K562 (cell line): ENCODE results near the gene SLC34A3. TPM values are rescaled to one million over a fixed set of nuclear protein-coding genes. Genes with fewer than 3 reads are reported as not detected.

Experiments used
- ATAC-seq: fragments of 200-7000 bp; cut with Tn5 transposase; 3 replicates; pipeline ENCODE4 v1.9.1; 2020; ENCODE audit warnings: moderate library complexity
- BruUV-seq: library from RNA; stranded (reverse); fragments of 400-500 nt; replicated peaks from 2 replicates; lab custom pipeline; 2021; lab: Mats Ljungman, UMichigan
- CTCF ChIA-PET: fragments of 300-600 bp; formaldehyde crosslinking; extraction: SDS; loops from one replicate; lab custom pipeline; 2021; ENCODE audit warnings: low intra/inter-chr PET ratio; lab: Yijun Ruan, JAX
- POLR2A ChIA-PET: fragments of 300-600, 350-650 bp; sonication (Branson Sonifier 250); formaldehyde crosslinking; extraction: SDS; loops from one replicate; lab custom pipeline; 2021; ENCODE audit warnings: antibody characterized with exemption, inconsistent platforms; lab: Yijun Ruan, JAX
- DNase-seq, 4 experiments: peaks; one replicate each; pipeline versions ENCODE4 v3.0.0 to v3.0.0-alpha.2; 2011 to 2018; ENCODE audit warnings: low spot score in 3 of 4, mixed read lengths in 3 of 4; ENCODE audit errors: extremely low read depth in 1 of 4
- FAIRE-seq: peaks from 2 replicates; lab custom pipeline; 2011; peaks lifted over from hg19 to GRCh38; lab: Jason Lieb, UNC
- H2AFZ ChIP-seq: 2 replicates; pipeline ENCODE4 v1.6.0; 2011; ENCODE audit warnings: low read depth, low read length, control low read depth, inconsistent platforms
- H3K27ac ChIP-seq: fragments of 200-600 bp; 3 replicates; pipeline ENCODE4 v1.8.0; 2011; ENCODE audit warnings: low read depth, mild to moderate bottlenecking, control low read depth, inconsistent platforms, low read length, moderate library complexity, mixed read lengths; ENCODE audit errors: extremely low read depth
- H3K27me3 ChIP-seq, 2 experiments: fragments of 300-600 bp in 1 of 2; 2 replicates in 1 of 2; 3 replicates in 1 of 2; pipeline versions ENCODE4 v1.6.0 to v1.8.0; 2011; ENCODE audit warnings: inconsistent platforms in 2 of 2, low read length in 2 of 2, mild to moderate bottlenecking in 1 of 2, mixed read lengths in 1 of 2, moderate library complexity in 1 of 2; ENCODE audit not compliant: control insufficient read depth in 2 of 2, insufficient read depth in 2 of 2
- H3K36me3 ChIP-seq: fragments of 300-600 bp; 3 replicates; pipeline ENCODE4 v1.8.0; 2011; ENCODE audit warnings: mild to moderate bottlenecking, low read length, inconsistent platforms; ENCODE audit not compliant: control insufficient read depth, insufficient read depth
- H3K4me1 ChIP-seq, 2 experiments: fragments of 200-600 bp in 1 of 2; replicated peaks in 1 of 2; 2 replicates in 1 of 2; 3 replicates in 1 of 2; pipeline versions ENCODE4 v1.5.1 to v1.8.0; 2011; ENCODE audit warnings: inconsistent platforms in 2 of 2, low read length in 2 of 2, mild to moderate bottlenecking in 1 of 2, mixed read lengths in 1 of 2, moderate library complexity in 1 of 2; ENCODE audit not compliant: control insufficient read depth in 2 of 2, insufficient read depth in 2 of 2
- H3K4me2 ChIP-seq: 2 replicates; pipeline ENCODE4 v1.6.1; 2011; ENCODE audit warnings: low read length, control low read depth, inconsistent platforms, mixed read lengths; ENCODE audit not compliant: insufficient read depth
- H3K4me3 ChIP-seq: fragments of 200-600 bp; sonication (generic), shearing (Covaris generic); 2 replicates; pipeline ENCODE4 v1.5.1; 2016; ENCODE audit warnings: control low read depth, inconsistent platforms
- H3K79me2 ChIP-seq: fragments of 200-600 bp; 3 replicates; pipeline ENCODE4 v1.8.0; 2011; ENCODE audit warnings: low read length, inconsistent platforms; ENCODE audit not compliant: control insufficient read depth, insufficient read depth
- H3K9ac ChIP-seq, 2 experiments: 2 replicates each; pipeline versions ENCODE4 v1.6.0 to v1.6.1; 2011; ENCODE audit warnings: low read depth in 2 of 2, low read length in 2 of 2, control low read depth in 1 of 2, inconsistent platforms in 1 of 2, mild to moderate bottlenecking in 1 of 2, mixed read lengths in 1 of 2; ENCODE audit not compliant: insufficient read depth in 1 of 2
- H3K9me1 ChIP-seq: one replicate; pipeline ENCODE4 v1.6.0; 2011; ENCODE audit warnings: inconsistent platforms, mild to moderate bottlenecking, low read length, moderate library complexity; ENCODE audit not compliant: control insufficient read depth, insufficient read depth
- H3K9me3 ChIP-seq: replicated peaks from 2 replicates; pipeline ENCODE4 v1.5.1; 2011; ENCODE audit warnings: low read depth, low read length, inconsistent platforms; ENCODE audit not compliant: control insufficient read depth, insufficient read depth
- H4K20me1 ChIP-seq: replicated peaks from 2 replicates; pipeline ENCODE4 v1.6.1; 2011; ENCODE audit warnings: low read length, inconsistent platforms, mixed read lengths; ENCODE audit not compliant: control insufficient read depth, insufficient read depth
- CAMTA2 ChIP-seq: fragments of 250-450 bp; sonication (Bioruptor Pico); conservative IDR thresholded peaks from 2 replicates; pipeline ENCODE4 v1.5.1; 2022
- CEBPB ChIP-seq: fragments of 450-650 bp; IDR thresholded peaks from 2 replicates; pipeline ENCODE4 v1.6.1; 2016; ENCODE audit warnings: missing genetic modification characterization, missing compliant biosample characterization
- FIP1L1 ChIP-seq: fragments of 200-400 bp; formaldehyde crosslinking; IDR thresholded peaks from 2 replicates; pipeline ENCODE4 v1.6.1; 2018; ENCODE audit warnings: mild to moderate bottlenecking, low read depth, low read length; ENCODE audit not compliant: poor library complexity, severe bottlenecking
- ZNF146 ChIP-seq: IDR thresholded peaks from one replicate; pipeline ENCODE4 v1.6.1; 2018; ENCODE audit warnings: missing compliant biosample characterization; ENCODE audit not compliant: unreplicated experiment
- ZNF282 ChIP-seq: sonication (generic); formaldehyde crosslinking; IDR thresholded peaks from 2 replicates; pipeline ENCODE4 v1.8.1; 2023; ENCODE audit warnings: missing genetic modification reagents
- WGBS: fragments of 100-300 bp; shearing (Covaris generic); methylation state at CpG from one replicate; pipeline ENCODE4 v1.1.6; 2016; ENCODE audit warnings: low coverage, mixed read lengths; ENCODE audit not compliant: insufficient coverage; ENCODE audit errors: missing lambda C conversion rate; 5-methylcytosine and 5-hydroxymethylcytosine counted together
- in situ Hi-C: fragments of 300-500 bp; cut with MboI; formaldehyde crosslinking; loops from 4 replicates; pipeline ENCODE4 v1.15.0; 2018; ENCODE audit warnings: inconsistent platforms, mixed read lengths
- intact Hi-C: fragments of 100-400 bp; cut with micrococcal nuclease; formaldehyde crosslinking; loops from 2 replicates; pipeline ENCODE4 v1.14.2; 2022
- polyA plus RNA-seq, 8 experiments: library from polyadenylated mRNA; depleted of rRNA in 4 of 8; stranded (reverse) in 5 of 8; unstranded in 3 of 8; fragments of >200 nt; fragmentation: Nextera tagmentation in 2 of 8; fragmentation: Illumina TruSeq in 1 of 8; extraction: Ambion mirVana in 2 of 8; extraction: Trizol in 1 of 8; gene quantifications; 2 replicates each; pipeline versions ENCODE4 v1.2.1 to v1.2.3, GENCODE V29; 2011 to 2014; ENCODE audit warnings: inconsistent platforms in 1 of 8, missing spikeins in 1 of 8
- total RNA-seq, 7 experiments: library from RNA; depleted of rRNA in 6 of 7; stranded (reverse); fragments of >200 nt in 6 of 7; fragmentation: Illumina TruSeq in 2 of 7; extraction: Trizol in 2 of 7; gene quantifications; 2 replicates each; pipeline versions ENCODE4 v1.2.1 to v1.2.3, GENCODE V29; 2011 to 2021; ENCODE audit warnings: low replicate concordance in 1 of 7
- TF ChIP-seq, protein P1 (sequence below), 2 experiments: fragments of 450-650 bp; IDR thresholded peaks; 2 replicates each; pipeline ENCODE4 v1.6.1; 2016
- TF ChIP-seq, protein P2 (sequence below): sonication (generic); formaldehyde crosslinking; IDR thresholded peaks from 2 replicates; pipeline ENCODE4 v1.8.1; 2023; ENCODE audit warnings: mild to moderate bottlenecking, missing genetic modification reagents
- TF ChIP-seq, protein P3 (sequence below): sonication (generic); formaldehyde crosslinking; IDR thresholded peaks from 2 replicates; pipeline ENCODE4 v1.8.0; 2022; ENCODE audit warnings: mild to moderate bottlenecking, missing genetic modification reagents
- TF ChIP-seq, protein P4 (sequence below): IDR thresholded peaks from 2 replicates; pipeline ENCODE4 v1.6.1; 2011; ENCODE audit not compliant: insufficient read length; ENCODE audit errors: extremely low read depth
- TF ChIP-seq, protein P5 (sequence below): sonication (generic); formaldehyde crosslinking; IDR thresholded peaks from 2 replicates; pipeline ENCODE4 v1.8.0; 2023; ENCODE audit warnings: missing genetic modification reagents, mild to moderate bottlenecking, borderline replicate concordance

Gene SLC34A3
- total and polyA plus RNA-seq, 9 of the 15 experiments (the other 6 are each of a cell fraction or from before 2014, with no cell fraction given) = not detected

DNA sequence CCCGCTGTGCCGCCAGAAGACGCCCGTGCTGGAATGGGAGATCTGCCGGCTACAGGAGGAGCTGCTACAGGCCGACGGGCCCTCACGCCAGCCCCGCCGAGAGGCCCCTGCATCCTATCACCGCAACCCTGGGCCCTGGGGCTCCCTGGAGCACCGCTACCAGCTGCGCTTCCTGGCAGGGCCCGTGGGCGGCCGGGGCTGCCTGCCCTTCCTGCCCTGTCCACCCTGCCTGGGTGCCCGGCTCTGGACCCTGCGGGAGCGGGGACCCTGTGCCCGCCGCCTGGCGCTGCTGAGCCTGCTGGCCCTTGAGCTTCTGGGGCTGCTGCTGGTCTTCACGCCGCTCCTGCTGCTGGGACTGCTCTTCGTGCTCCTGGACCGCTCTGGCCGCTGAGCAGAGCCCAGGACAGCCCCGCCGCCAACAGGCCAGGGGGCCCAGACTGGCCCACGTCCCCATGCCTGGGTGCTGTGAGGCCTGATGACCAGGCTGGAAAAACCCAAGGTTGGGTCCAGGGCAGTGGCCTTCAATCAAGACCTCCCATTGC lies 12.4 kb upstream of the SLC34A3 start:
- WGBS = 85% methylated on average over 24 of the region's 30 CpGs
- no peaks in the 10 kb centered on the region for H3K9me1 ChIP-seq
- no peaks in the 10 kb centered on the region for H4K20me1 ChIP-seq
- FAIRE-seq (no peak), ATAC-seq (no peak), DNase-seq (no peak)
- POLR2A ChIA-PET = interaction anchor here (0.5 to 2.1 kb wide), 11 partner anchors 9 to 222 kb away, joined by 3 to 13 read pairs (median 5); partner anchors contain the start of genes CLIC3, TPRN and TUBB4B
- no peak overlapping the region for H3K4me3 ChIP-seq
- H3K36me3 ChIP-seq = peaks cover 32% of the 10 kb centered on the region; the same call in 1 of the 3 replicates
- peaks cover 34 to 91% of the 10 kb centered on the region in 2 experiments for H3K4me1 ChIP-seq
- H3K4me2 ChIP-seq = peak overlapping the region; percentile 82
- in situ Hi-C loops = no loop called here
- H3K27me3 ChIP-seq = no peaks in the 10 kb centered on the region
- H2AFZ ChIP-seq = no peak overlapping the region
- no peaks in the 10 kb centered on the region for H3K9me3 ChIP-seq
- H3K27ac ChIP-seq = peak overlapping the region; percentile 72
- CTCF ChIA-PET = no interaction called here
- H3K9ac ChIP-seq = peak overlapping the region; percentile 76 to 92
- H3K79me2 ChIP-seq = peaks cover 18% of the 10 kb centered on the region; the same call in 2 of the 3 replicates
- no TSS peak for BruUV-seq
- intact Hi-C loops = loop anchor here (2.0 kb wide), 1 partner anchor 17 kb away; the partner anchor contains the start of gene TPRN
- TF ChIP-seq ZNF282 (CRISPR knock-in tag) (0 out of 2 replicates have a peak, but pooled peaks have one; percentile 27), FIP1L1 (peak; percentile 39), CAMTA2 (0 out of 2 replicates have a peak, but pooled peaks have one; percentile 5), CEBPB (tag) (no peak), ZNF146 (no peak)
- TF ChIP-seq, protein P1, sequence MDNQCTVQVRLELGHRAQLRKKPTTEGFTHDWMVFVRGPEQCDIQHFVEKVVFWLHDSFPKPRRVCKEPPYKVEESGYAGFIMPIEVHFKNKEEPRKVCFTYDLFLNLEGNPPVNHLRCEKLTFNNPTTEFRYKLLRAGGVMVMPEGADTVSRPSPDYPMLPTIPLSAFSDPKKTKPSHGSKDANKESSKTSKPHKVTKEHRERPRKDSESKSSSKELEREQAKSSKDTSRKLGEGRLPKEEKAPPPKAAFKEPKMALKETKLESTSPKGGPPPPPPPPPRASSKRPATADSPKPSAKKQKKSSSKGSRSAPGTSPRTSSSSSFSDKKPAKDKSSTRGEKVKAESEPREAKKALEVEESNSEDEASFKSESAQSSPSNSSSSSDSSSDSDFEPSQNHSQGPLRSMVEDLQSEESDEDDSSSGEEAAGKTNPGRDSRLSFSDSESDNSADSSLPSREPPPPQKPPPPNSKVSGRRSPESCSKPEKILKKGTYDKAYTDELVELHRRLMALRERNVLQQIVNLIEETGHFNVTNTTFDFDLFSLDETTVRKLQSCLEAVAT (IDR thresholded peaks at IDR 0.05) = no peak
- TF ChIP-seq, protein P2, sequence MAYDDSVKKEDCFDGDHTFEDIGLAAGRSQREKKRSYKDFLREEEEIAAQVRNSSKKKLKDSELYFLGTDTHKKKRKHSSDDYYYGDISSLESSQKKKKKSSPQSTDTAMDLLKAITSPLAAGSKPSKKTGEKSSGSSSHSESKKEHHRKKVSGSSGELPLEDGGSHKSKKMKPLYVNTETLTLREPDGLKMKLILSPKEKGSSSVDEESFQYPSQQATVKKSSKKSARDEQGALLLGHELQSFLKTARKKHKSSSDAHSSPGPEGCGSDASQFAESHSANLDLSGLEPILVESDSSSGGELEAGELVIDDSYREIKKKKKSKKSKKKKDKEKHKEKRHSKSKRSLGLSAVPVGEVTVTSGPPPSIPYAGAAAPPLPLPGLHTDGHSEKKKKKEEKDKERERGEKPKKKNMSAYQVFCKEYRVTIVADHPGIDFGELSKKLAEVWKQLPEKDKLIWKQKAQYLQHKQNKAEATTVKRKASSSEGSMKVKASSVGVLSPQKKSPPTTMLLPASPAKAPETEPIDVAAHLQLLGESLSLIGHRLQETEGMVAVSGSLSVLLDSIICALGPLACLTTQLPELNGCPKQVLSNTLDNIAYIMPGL (CRISPR knock-in tag) = 0 out of 2 replicates have a peak, but pooled peaks have one; percentile 47
- TF ChIP-seq, protein P3, sequence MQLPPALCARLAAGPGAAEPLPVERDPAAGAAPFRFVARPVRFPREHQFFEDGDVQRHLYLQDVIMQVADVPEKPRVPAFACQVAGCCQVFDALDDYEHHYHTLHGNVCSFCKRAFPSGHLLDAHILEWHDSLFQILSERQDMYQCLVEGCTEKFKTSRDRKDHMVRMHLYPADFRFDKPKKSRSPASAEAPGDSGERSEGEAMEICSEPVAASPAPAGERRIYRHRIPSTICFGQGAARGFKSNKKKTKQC (CRISPR knock-in tag) = 0 out of 2 replicates have a peak, but pooled peaks have one; percentile 9
- TF ChIP-seq, protein P4, sequence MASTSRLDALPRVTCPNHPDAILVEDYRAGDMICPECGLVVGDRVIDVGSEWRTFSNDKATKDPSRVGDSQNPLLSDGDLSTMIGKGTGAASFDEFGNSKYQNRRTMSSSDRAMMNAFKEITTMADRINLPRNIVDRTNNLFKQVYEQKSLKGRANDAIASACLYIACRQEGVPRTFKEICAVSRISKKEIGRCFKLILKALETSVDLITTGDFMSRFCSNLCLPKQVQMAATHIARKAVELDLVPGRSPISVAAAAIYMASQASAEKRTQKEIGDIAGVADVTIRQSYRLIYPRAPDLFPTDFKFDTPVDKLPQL = no peak
- TF ChIP-seq, protein P5, sequence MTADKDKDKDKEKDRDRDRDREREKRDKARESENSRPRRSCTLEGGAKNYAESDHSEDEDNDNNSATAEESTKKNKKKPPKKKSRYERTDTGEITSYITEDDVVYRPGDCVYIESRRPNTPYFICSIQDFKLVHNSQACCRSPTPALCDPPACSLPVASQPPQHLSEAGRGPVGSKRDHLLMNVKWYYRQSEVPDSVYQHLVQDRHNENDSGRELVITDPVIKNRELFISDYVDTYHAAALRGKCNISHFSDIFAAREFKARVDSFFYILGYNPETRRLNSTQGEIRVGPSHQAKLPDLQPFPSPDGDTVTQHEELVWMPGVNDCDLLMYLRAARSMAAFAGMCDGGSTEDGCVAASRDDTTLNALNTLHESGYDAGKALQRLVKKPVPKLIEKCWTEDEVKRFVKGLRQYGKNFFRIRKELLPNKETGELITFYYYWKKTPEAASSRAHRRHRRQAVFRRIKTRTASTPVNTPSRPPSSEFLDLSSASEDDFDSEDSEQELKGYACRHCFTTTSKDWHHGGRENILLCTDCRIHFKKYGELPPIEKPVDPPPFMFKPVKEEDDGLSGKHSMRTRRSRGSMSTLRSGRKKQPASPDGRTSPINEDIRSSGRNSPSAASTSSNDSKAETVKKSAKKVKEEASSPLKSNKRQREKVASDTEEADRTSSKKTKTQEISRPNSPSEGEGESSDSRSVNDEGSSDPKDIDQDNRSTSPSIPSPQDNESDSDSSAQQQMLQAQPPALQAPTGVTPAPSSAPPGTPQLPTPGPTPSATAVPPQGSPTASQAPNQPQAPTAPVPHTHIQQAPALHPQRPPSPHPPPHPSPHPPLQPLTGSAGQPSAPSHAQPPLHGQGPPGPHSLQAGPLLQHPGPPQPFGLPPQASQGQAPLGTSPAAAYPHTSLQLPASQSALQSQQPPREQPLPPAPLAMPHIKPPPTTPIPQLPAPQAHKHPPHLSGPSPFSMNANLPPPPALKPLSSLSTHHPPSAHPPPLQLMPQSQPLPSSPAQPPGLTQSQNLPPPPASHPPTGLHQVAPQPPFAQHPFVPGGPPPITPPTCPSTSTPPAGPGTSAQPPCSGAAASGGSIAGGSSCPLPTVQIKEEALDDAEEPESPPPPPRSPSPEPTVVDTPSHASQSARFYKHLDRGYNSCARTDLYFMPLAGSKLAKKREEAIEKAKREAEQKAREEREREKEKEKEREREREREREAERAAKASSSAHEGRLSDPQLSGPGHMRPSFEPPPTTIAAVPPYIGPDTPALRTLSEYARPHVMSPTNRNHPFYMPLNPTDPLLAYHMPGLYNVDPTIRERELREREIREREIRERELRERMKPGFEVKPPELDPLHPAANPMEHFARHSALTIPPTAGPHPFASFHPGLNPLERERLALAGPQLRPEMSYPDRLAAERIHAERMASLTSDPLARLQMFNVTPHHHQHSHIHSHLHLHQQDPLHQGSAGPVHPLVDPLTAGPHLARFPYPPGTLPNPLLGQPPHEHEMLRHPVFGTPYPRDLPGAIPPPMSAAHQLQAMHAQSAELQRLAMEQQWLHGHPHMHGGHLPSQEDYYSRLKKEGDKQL = no peak
